Measurements from ENCODE around the gene ANKS1A. TPM values are rescaled to one million over a fixed set of nuclear protein-coding genes. Genes with fewer than 3 reads are reported as not detected.

The ANKS1A gene
- total RNA-seq, 4 donors from 2014 or later = 5.3 to 8.6 (median 7.0) TPM

DNA sequence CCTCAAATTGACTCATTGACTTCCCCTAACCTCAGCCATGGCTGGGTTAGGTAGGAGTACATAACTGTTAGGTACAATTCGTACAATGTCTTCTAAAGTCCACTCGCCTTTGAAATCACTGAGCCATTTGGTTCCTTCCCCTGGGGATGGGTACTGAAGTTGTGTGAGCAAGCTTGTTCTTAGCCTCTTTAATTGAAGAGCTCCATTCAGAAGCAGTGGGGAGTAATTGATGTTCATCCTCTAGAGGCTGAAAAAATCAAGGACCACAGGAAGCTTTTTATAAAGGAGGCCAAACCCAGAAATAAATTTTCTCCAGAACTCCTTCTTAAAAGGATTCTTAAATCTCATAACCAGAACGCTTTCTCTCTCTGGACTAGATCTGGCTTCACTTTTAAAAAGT is 60.6 kb downstream of the ANKS1A start:
- H3K36me3 ChIP-seq = no peaks in the 10 kb centered on the region
- peaks cover 17 to 21% of the 10 kb centered on the region in 2 donors for H3K4me1 ChIP-seq
- DNase-seq (no peak), ATAC-seq (no peak)
- H3K27ac ChIP-seq = no peak overlapping the region
- no peaks in the 10 kb centered on the region for H3K9me3 ChIP-seq
- TF ChIP-seq, protein P1, sequence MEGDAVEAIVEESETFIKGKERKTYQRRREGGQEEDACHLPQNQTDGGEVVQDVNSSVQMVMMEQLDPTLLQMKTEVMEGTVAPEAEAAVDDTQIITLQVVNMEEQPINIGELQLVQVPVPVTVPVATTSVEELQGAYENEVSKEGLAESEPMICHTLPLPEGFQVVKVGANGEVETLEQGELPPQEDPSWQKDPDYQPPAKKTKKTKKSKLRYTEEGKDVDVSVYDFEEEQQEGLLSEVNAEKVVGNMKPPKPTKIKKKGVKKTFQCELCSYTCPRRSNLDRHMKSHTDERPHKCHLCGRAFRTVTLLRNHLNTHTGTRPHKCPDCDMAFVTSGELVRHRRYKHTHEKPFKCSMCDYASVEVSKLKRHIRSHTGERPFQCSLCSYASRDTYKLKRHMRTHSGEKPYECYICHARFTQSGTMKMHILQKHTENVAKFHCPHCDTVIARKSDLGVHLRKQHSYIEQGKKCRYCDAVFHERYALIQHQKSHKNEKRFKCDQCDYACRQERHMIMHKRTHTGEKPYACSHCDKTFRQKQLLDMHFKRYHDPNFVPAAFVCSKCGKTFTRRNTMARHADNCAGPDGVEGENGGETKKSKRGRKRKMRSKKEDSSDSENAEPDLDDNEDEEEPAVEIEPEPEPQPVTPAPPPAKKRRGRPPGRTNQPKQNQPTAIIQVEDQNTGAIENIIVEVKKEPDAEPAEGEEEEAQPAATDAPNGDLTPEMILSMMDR (IDR thresholded peaks at IDR 0.05 in 4 of 5, conservative IDR thresholded peaks at IDR 0.05 in 1 of 5) = no peak
- no peak for TF ChIP-seq POLR2A (IDR thresholded peaks at IDR 0.05)
- in situ Hi-C loops (cut with MboI; ENCODE audit: low sequenced_read_pairs in 4 of 4) (no loop called here), intact Hi-C loops (cut with DNase I; ENCODE audit: low total_unique reads) (no loop called here)
- H3K4me3 ChIP-seq = no peak overlapping the region
- H3K27me3 ChIP-seq = no peaks in the 10 kb centered on the region

DNA sequence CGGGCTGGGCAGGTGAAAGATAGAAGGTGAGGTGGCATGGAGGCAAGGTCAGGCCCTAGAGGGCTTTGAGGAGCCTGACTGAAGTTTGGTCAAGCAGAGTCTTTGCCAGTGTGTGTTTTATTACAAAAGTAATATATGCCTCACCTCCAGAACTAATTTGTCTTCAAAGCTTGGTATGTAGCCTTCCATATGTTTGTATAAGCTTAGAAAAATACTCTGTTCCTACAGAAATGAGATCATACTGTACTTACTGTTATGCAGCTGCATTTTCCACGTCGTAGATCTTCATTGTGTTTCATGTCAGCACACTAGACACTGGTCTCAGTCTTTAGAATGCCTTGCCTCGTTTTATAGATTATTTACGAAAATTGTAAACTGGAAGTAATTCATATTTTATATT is 61.8 kb downstream of the ANKS1A start:
- Histone ChIP-seq H3K9me3 (no peaks in the 10 kb centered on the region), H3K27me3 (no peaks in the 10 kb centered on the region), H3K36me3 (no peaks in the 10 kb centered on the region), H3K4me1 (peaks cover 17 to 27% of the 10 kb centered on the region in 2 donors), H3K4me3 (no peak overlapping the region), H3K27ac (no peak overlapping the region)
- no peak for TF ChIP-seq POLR2A (IDR thresholded peaks at IDR 0.05)
- TF ChIP-seq, protein P1 (IDR thresholded peaks at IDR 0.05 in 4 of 5, conservative IDR thresholded peaks at IDR 0.05 in 1 of 5) = no peak
- no peak for DNase-seq
- ATAC-seq = no peak
- intact Hi-C loops (cut with DNase I; ENCODE audit: low total_unique reads) = no loop called here
- in situ Hi-C loops (cut with MboI; ENCODE audit: low sequenced_read_pairs in 4 of 4) = no loop called here

DNA sequence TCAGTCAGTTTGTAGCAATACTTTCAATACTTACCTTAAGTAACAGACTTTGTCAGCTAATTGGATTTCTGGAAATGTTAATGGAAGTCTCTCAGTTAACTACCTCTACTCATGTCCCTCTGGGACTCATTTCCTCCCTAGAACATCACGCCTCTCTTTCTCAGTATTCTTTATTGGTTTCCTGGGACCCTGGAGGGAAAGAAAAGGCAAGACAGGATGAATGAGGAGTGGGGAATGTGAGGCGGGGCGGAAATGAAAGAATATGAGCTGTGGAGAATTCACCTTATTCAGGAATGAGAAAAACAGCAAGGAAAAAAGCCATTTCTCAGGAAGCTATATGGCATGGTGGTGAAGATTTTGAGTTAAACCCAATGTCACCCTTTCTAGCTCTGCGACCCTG is 62.7 kb downstream of the ANKS1A start:
- Histone ChIP-seq H3K9me3 (no peaks in the 10 kb centered on the region), H3K4me3 (no peak overlapping the region), H3K27me3 (no peaks in the 10 kb centered on the region), H3K4me1 (peaks cover 21 to 32% of the 10 kb centered on the region in 2 donors), H3K36me3 (no peaks in the 10 kb centered on the region), H3K27ac (no peak overlapping the region)
- ATAC-seq (no peak), DNase-seq (no peak)
- TF ChIP-seq, protein P1 (IDR thresholded peaks at IDR 0.05 in 4 of 5, conservative IDR thresholded peaks at IDR 0.05 in 1 of 5) = no peak
- no peak for TF ChIP-seq POLR2A (IDR thresholded peaks at IDR 0.05)
- intact Hi-C loops (cut with DNase I; ENCODE audit: low total_unique reads) = no loop called here
- in situ Hi-C loops (cut with MboI; ENCODE audit: low sequenced_read_pairs in 4 of 4) = no loop called here

DNA sequence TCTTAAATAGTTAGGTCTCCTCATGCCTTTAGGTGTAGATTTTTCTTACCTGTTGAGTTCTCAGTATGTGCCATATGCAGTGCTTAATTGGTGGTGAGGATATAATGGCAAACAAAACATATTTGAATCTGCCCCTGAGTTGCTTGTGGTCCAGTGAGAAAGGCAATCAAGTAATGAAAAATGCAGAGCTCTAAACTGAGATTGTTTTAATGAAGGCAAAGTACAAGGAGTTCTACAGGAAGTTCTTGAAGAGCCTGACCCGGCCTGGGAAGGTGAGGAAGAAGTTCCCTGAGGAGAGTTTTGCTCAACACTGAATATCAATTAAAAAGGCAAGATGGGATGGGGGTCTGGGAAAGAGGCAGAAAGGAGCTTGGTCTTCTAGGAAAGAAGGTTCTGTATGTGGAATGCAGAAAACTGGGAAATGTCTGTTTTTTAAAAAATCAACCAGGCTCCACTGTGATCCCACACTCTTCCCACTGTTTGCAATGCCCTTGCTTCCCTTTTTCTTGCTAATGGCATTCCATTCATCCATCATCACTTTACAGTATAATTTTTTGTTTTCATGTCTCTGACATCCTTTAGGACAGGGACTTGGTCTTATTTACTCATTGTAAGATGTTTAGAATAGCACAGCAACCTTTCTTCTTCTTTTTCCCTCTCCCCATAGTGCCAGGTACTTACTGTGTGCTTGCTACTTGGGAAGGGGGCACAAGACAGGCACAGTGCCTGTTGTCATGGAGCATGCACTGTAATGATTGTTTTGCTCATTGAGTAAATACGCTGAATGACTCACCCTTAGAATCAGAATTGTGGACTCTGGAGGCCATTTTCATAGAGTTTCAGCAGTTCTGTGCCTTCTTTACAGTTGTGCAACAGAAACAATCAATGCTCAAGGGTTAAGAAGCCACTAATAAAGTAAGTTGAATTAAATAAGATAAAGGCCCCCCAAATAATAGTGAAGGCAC is 64.3 kb downstream of the ANKS1A start:
- TF ChIP-seq, protein P1 (IDR thresholded peaks at IDR 0.05 in 4 of 5, conservative IDR thresholded peaks at IDR 0.05 in 1 of 5) = no peak
- TF ChIP-seq POLR2A (IDR thresholded peaks at IDR 0.05) = no peak

More for the DNA sequence above, 64.3 kb downstream of the ANKS1A start:
- peaks cover 16 to 42% of the 10 kb centered on the region in 2 donors for H3K4me1 ChIP-seq
- DNase-seq (no peak), ATAC-seq (no peak)
- intact Hi-C loops (cut with DNase I; ENCODE audit: low total_unique reads) (no loop called here), in situ Hi-C loops (cut with MboI; ENCODE audit: low sequenced_read_pairs in 4 of 4) (no loop called here)
- no peak overlapping the region for H3K4me3 ChIP-seq
- H3K9me3 ChIP-seq = no peaks in the 10 kb centered on the region
- H3K36me3 ChIP-seq = no peaks in the 10 kb centered on the region
- H3K27ac ChIP-seq = peak overlapping the region in 3 of 4 donors; percentile 22 to 51 (median 34)
- H3K27me3 ChIP-seq = no peaks in the 10 kb centered on the region
